Cardiac muscle cell (in vitro differentiated cells and primary cell): ENCODE data around the gene DLG2. TPM values are rescaled to one million over a fixed set of nuclear protein-coding genes. Genes with fewer than 3 reads are reported as not detected.

Experiments used
- DNase-seq, 2 donors: peaks; one replicate each; pipeline versions ENCODE4 v3.0.0 to v3.0.0-alpha.2; 2010 to 2017; ENCODE audit warnings: low read depth in 1 of 2, low spot score in 1 of 2
- H3K27ac ChIP-seq: fragments of 200-600 bp; sonication (generic); 2 replicates; pipeline ENCODE4 v1.5.1; 2016
- H3K27me3 ChIP-seq: fragments of 200-600 bp; sonication (generic); 2 replicates; pipeline ENCODE4 v1.6.0; 2016; ENCODE audit warnings: control low read depth
- H3K36me3 ChIP-seq: fragments of 200-600 bp; sonication (generic); 2 replicates; pipeline ENCODE4 v1.5.1; 2016; ENCODE audit warnings: control low read depth
- H3K4me1 ChIP-seq: fragments of 200-600 bp; sonication (generic); 2 replicates; pipeline ENCODE4 v1.8.1; 2017; ENCODE audit warnings: low read depth, mild to moderate bottlenecking, mixed run types
- H3K4me3 ChIP-seq: fragments of 200-600 bp; sonication (generic); 2 replicates; pipeline ENCODE4 v1.5.1; 2016; ENCODE audit warnings: mild to moderate bottlenecking
- H3K9me3 ChIP-seq: fragments of 200-600 bp; sonication (generic); 2 replicates; pipeline ENCODE4 v1.5.1; 2017; ENCODE audit warnings: low read depth, mild to moderate bottlenecking, control low read depth
- polyA plus RNA-seq: library from polyadenylated mRNA; unstranded; fragments of >200 nt; fragmentation: Nextera tagmentation; extraction: Ambion mirVana; gene quantifications from 2 replicates; pipeline ENCODE4 v1.2.1, GENCODE V29; 2016
- total RNA-seq: library from RNA; depleted of rRNA; stranded (reverse); fragments of >200 nt; gene quantifications from 2 replicates; pipeline ENCODE4 v1.2.3, GENCODE V29; 2016
- TF ChIP-seq, protein P1 (sequence below): IDR thresholded peaks from 2 replicates; pipeline ENCODE4 v1.5.1; 2012; ENCODE audit warnings: low read depth, mild to moderate bottlenecking, low read length

DLG2 gene
- total and polyA plus RNA-seq, 2 experiments from 2014 or later = 3.5 to 15.9 TPM

DNA sequence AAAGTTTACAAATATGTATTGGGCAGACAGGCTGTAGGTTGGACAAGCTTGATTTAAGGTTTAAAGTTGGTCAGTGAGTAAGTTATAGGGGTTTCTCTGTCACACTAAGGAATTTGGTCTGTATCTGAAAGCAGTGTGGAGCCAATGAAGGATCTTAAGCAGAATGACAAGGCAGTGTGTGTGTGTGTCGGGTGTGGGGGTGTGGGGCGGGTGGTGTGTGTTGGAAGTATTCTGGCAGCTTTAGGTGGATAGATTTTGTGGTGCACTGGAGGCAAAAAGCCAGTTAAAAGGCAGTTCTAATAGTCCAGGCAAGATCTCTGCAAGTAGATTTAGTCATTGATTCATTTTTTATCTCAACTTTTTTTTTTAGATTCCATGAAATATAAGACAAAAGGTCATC, 1334.2 kb downstream of the DLG2 start:
- Histone ChIP-seq H3K36me3 (no peaks in the 10 kb centered on the region), H3K4me3 (no peak overlapping the region), H3K27me3 (no peaks in the 10 kb centered on the region), H3K9me3 (no peaks in the 10 kb centered on the region), H3K4me1 (no peaks in the 10 kb centered on the region), H3K27ac (no peak overlapping the region)
- DNase-seq = no peak
- TF ChIP-seq, protein P1, sequence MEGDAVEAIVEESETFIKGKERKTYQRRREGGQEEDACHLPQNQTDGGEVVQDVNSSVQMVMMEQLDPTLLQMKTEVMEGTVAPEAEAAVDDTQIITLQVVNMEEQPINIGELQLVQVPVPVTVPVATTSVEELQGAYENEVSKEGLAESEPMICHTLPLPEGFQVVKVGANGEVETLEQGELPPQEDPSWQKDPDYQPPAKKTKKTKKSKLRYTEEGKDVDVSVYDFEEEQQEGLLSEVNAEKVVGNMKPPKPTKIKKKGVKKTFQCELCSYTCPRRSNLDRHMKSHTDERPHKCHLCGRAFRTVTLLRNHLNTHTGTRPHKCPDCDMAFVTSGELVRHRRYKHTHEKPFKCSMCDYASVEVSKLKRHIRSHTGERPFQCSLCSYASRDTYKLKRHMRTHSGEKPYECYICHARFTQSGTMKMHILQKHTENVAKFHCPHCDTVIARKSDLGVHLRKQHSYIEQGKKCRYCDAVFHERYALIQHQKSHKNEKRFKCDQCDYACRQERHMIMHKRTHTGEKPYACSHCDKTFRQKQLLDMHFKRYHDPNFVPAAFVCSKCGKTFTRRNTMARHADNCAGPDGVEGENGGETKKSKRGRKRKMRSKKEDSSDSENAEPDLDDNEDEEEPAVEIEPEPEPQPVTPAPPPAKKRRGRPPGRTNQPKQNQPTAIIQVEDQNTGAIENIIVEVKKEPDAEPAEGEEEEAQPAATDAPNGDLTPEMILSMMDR = no peak

- peak in 1 of 2 donors; percentile 44 for DNase-seq
Measured at GRCh38 chr11:84292006-84292405, 1335.1 kb downstream of the DLG2 start.

GRCh38 chr11:84290647-84291046, 1336.5 kb downstream of the DLG2 start:
- Histone ChIP-seq H3K27ac (no peak overlapping the region), H3K4me3 (no peak overlapping the region), H3K9me3 (no peaks in the 10 kb centered on the region), H3K27me3 (no peaks in the 10 kb centered on the region), H3K4me1 (no peaks in the 10 kb centered on the region), H3K36me3 (no peaks in the 10 kb centered on the region)
- TF ChIP-seq, protein P1 = no peak
- DNase-seq = no peak

More at GRCh38 chr11:84292006-84292405, 1335.1 kb downstream of the DLG2 start:
- TF ChIP-seq, protein P1 = no peak
- Histone ChIP-seq H3K9me3 (no peaks in the 10 kb centered on the region), H3K27me3 (no peaks in the 10 kb centered on the region), H3K4me3 (no peak overlapping the region), H3K4me1 (no peaks in the 10 kb centered on the region), H3K36me3 (no peaks in the 10 kb centered on the region), H3K27ac (no peak overlapping the region)

DNA sequence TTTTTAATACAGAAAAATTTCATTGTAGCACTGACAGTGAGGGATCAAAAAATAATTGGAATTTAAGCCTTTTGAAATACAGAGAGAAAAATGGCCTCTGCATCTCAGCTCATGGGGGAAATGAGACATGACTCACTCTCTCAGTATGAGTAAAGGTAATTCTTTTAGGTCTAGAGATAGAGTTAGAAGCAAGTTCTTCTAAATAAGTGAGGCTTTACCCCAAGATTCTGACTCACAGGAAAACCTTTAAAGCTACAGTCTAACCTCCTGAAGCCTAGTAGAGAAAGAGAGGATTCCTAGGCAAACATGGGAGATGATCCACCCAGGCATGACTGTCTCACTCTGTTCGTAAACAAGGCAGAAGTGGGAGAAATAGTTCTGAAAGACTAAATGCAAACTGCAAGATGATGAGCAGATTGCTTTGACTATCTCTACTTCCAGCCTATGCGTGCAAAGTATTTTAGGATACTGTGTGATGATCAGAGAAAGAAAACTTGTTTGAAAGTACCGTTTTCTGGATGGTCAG, 1337.7 kb downstream of the DLG2 start:
- DNase-seq = peak in 1 of 2 donors; percentile 12
- no peaks in the 10 kb centered on the region for H3K4me1 ChIP-seq
- no peak overlapping the region for H3K4me3 ChIP-seq
- no peaks in the 10 kb centered on the region for H3K9me3 ChIP-seq
- H3K36me3 ChIP-seq = no peaks in the 10 kb centered on the region
- TF ChIP-seq, protein P1 = no peak
- H3K27me3 ChIP-seq = no peaks in the 10 kb centered on the region
- H3K27ac ChIP-seq = no peak overlapping the region

GRCh38 chr11:84273541-84273940, 1353.6 kb downstream of the DLG2 start:
- TF ChIP-seq, protein P1 = no peak
- H3K27ac ChIP-seq = no peak overlapping the region
- H3K9me3 ChIP-seq = no peaks in the 10 kb centered on the region

More at GRCh38 chr11:84273541-84273940, 1353.6 kb downstream of the DLG2 start:
- H3K4me3 ChIP-seq = no peak overlapping the region
- H3K27me3 ChIP-seq = no peaks in the 10 kb centered on the region
- H3K4me1 ChIP-seq = no peaks in the 10 kb centered on the region
- no peak for DNase-seq
- no peaks in the 10 kb centered on the region for H3K36me3 ChIP-seq
